ENCODE results near the gene EZH1.

GRCh38 chr17:42679492-42680330 lies 65.1 kb downstream of the EZH1 start:
- peak; percentile 86 to 99 (median 91) for TF ChIP-seq CTCF (IDR thresholded peaks at IDR 0.05)
- peak in 1 of 2 donors; percentile 28 for TF ChIP-seq POLR2A (IDR thresholded peaks at IDR 0.05)
- peak in 1 of 2 donors; percentile 66 for TF ChIP-seq EP300 (IDR thresholded peaks at IDR 0.05)
